Measurements from ENCODE around the gene BCAR3.

Gene BCAR3

GRCh38 chr1:93607814-93608186 is 73.8 kb downstream of the BCAR3 start:
- in situ Hi-C loops (cut with HindIII; ENCODE audit: low pct_unique_long_range_greater_than_20kb, low sequenced_read_pairs) = no loop called here
- TF ChIP-seq JUND (IDR thresholded peaks at IDR 0.05; ENCODE audit: low read depth) = no peak
- no peak for DNase-seq (ENCODE audit: low read depth in 1 of 2, low spot score in 1 of 2)

DNA sequence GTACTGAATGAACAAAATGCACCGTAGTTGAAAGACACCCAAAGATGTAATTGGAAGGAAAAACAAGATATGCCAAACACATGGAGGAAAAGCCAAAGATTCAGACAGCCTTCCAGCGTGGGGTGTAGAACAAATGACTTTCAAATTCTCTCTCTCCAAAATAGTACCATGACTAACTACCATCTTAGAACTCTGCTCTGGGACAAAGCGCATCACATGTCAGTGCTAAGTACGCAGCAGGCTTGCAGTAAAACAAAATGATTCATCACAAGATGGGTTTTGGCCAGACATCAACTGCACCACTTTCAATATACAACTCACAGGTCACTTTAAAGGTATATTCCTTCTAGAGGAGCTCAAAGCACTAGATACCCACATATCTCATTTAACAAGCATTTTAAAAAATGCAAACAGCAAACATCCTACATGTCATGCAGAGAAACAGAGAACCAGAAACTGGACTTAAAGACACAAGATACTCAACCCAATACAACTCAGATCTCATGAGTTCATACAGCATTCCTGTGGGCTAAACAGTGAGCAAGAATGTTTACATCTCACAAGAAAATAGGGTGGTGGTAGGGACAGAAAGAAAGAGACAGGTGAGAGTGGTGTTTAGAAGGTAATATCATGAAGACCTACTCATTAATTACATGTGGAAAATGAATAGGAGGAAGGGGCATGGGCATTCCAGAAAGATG is 75.7 kb downstream of the BCAR3 start:
- TF ChIP-seq JUND (IDR thresholded peaks at IDR 0.05; ENCODE audit: low read depth) = no peak
- in situ Hi-C loops (cut with HindIII; ENCODE audit: low pct_unique_long_range_greater_than_20kb, low sequenced_read_pairs) = no loop called here
- no peak for DNase-seq (ENCODE audit: low read depth in 1 of 2, low spot score in 1 of 2)

GRCh38 chr1:93605026-93605568 is 76.5 kb downstream of the BCAR3 start:
- DNase-seq (ENCODE audit: low read depth in 1 of 2, low spot score in 1 of 2) = no peak
- in situ Hi-C loops (cut with HindIII; ENCODE audit: low pct_unique_long_range_greater_than_20kb, low sequenced_read_pairs) = no loop called here
- no peak for TF ChIP-seq JUND (IDR thresholded peaks at IDR 0.05; ENCODE audit: low read depth)

GRCh38 chr1:93604411-93604810 is 77.2 kb downstream of the BCAR3 start:
- no peak for TF ChIP-seq JUND (IDR thresholded peaks at IDR 0.05; ENCODE audit: low read depth)
- DNase-seq (ENCODE audit: low read depth in 1 of 2, low spot score in 1 of 2) = no peak
- in situ Hi-C loops (cut with HindIII; ENCODE audit: low pct_unique_long_range_greater_than_20kb, low sequenced_read_pairs) = no loop called here

GRCh38 chr1:93603601-93604000 is 78.0 kb downstream of the BCAR3 start:
- no peak for TF ChIP-seq JUND (IDR thresholded peaks at IDR 0.05; ENCODE audit: low read depth)
- no peak for DNase-seq (ENCODE audit: low read depth in 1 of 2, low spot score in 1 of 2)
- in situ Hi-C loops (cut with HindIII; ENCODE audit: low pct_unique_long_range_greater_than_20kb, low sequenced_read_pairs) = no loop called here

DNA sequence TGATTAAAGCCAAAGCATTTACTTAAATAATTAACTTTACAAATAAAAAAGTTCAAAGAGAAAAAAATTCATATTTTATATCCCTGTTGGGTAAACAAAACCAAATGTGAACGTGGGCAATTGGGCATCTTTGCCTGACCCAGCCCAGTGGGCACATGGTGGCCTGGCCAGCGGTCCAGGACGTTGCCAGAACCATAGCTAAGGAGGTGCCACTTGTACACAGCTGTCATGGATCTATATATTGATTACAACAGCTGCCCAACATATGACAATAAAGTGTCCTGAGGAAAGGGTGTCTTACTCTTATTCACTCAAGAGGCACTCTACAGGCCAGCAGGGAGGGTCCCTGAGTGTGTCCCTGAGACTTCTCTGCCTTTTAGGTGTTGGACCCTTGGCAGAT is 78.5 kb downstream of the BCAR3 start:
- DNase-seq (ENCODE audit: low read depth in 1 of 2, low spot score in 1 of 2) = no peak
- in situ Hi-C loops (cut with HindIII; ENCODE audit: low pct_unique_long_range_greater_than_20kb, low sequenced_read_pairs) = no loop called here
- no peak for TF ChIP-seq JUND (IDR thresholded peaks at IDR 0.05; ENCODE audit: low read depth)

- TF ChIP-seq JUND (IDR thresholded peaks at IDR 0.05; ENCODE audit: low read depth) = no peak
- in situ Hi-C loops (cut with HindIII; ENCODE audit: low pct_unique_long_range_greater_than_20kb, low sequenced_read_pairs) = no loop called here
- no peak for DNase-seq (ENCODE audit: low read depth in 1 of 2, low spot score in 1 of 2)
Measured at GRCh38 chr1:93602101-93602500, 79.5 kb downstream of the BCAR3 start.

- TF ChIP-seq JUND (IDR thresholded peaks at IDR 0.05; ENCODE audit: low read depth) = no peak
- DNase-seq (ENCODE audit: low read depth in 1 of 2, low spot score in 1 of 2) = no peak
- in situ Hi-C loops (cut with HindIII; ENCODE audit: low pct_unique_long_range_greater_than_20kb, low sequenced_read_pairs) = no loop called here
Measured at GRCh38 chr1:93601686-93602085, 80.0 kb downstream of the BCAR3 start.

GRCh38 chr1:93600663-93601062 is 81.0 kb downstream of the BCAR3 start:
- peak in 1 of 2 experiments; percentile 63 for DNase-seq (ENCODE audit: low read depth in 1 of 2, low spot score in 1 of 2)
- no peak for TF ChIP-seq JUND (IDR thresholded peaks at IDR 0.05; ENCODE audit: low read depth)
- in situ Hi-C loops (cut with HindIII; ENCODE audit: low pct_unique_long_range_greater_than_20kb, low sequenced_read_pairs) = no loop called here

- in situ Hi-C loops (cut with HindIII; ENCODE audit: low pct_unique_long_range_greater_than_20kb, low sequenced_read_pairs) = no loop called here
- peak; percentile 54; the same call in 1 of the 2 replicates for TF ChIP-seq JUND (IDR thresholded peaks at IDR 0.05; ENCODE audit: low read depth)
- peak in 1 of 2 experiments; percentile 80 for DNase-seq (ENCODE audit: low read depth in 1 of 2, low spot score in 1 of 2)
Measured at GRCh38 chr1:93599479-93599878, 82.2 kb downstream of the BCAR3 start.

DNA sequence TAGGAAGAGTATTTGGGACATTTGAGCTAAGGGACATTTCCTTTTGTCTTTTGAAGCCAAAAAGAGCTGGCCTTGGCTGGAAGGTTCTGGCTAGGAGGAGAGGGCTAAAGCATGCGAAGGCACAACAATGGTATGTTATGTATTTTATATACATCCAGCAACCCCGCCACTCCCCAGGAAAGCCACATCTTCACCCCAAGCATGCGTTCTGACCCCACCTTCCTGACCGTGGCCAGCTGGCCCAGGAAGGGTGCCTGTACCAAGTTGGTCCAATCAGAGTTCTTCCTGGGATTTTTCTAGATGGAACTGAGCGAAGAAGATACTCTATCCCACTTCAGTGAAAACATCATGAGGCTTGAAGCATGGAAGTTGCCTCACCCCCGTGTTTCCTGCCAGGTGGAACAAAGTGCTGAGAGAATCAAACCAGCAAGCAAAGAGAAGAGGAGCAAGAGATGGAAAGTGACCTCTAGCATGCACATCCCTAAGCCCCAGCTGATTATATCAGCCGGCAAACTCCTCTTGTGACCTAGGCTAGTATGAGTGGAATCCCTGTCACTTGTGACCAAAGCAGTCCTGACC is 82.7 kb downstream of the BCAR3 start:
- DNase-seq (ENCODE audit: low read depth in 1 of 2, low spot score in 1 of 2) = peak in 1 of 2 experiments; percentile 80
- no peak for TF ChIP-seq JUND (IDR thresholded peaks at IDR 0.05; ENCODE audit: low read depth)
- in situ Hi-C loops (cut with HindIII; ENCODE audit: low pct_unique_long_range_greater_than_20kb, low sequenced_read_pairs) = no loop called here

GRCh38 chr1:93598396-93598795 is 83.2 kb downstream of the BCAR3 start:
- no peak for DNase-seq (ENCODE audit: low read depth in 1 of 2, low spot score in 1 of 2)
- in situ Hi-C loops (cut with HindIII; ENCODE audit: low pct_unique_long_range_greater_than_20kb, low sequenced_read_pairs) = no loop called here
- no peak for TF ChIP-seq JUND (IDR thresholded peaks at IDR 0.05; ENCODE audit: low read depth)

GRCh38 chr1:93597709-93598108 is 83.9 kb downstream of the BCAR3 start:
- 0 out of 2 replicates have a peak, but pooled peaks have one; percentile 29 for TF ChIP-seq JUND (IDR thresholded peaks at IDR 0.05; ENCODE audit: low read depth)
- in situ Hi-C loops (cut with HindIII; ENCODE audit: low pct_unique_long_range_greater_than_20kb, low sequenced_read_pairs) = no loop called here
- peak; percentile 23 to 88 for DNase-seq (ENCODE audit: low read depth in 1 of 2, low spot score in 1 of 2)

All from T47D (cell line).